ENCODE results near the gene DRAM1. TPM values are rescaled to one million over a fixed set of nuclear protein-coding genes. Genes with fewer than 3 reads are reported as not detected.

Gene DRAM1
- total and polyA plus RNA-seq, 10 of the 15 experiments (the other 5 are each of a cell fraction or from before 2014, with no cell fraction given): 22.4 to 91.5 (median 41.4) TPM

DNA sequence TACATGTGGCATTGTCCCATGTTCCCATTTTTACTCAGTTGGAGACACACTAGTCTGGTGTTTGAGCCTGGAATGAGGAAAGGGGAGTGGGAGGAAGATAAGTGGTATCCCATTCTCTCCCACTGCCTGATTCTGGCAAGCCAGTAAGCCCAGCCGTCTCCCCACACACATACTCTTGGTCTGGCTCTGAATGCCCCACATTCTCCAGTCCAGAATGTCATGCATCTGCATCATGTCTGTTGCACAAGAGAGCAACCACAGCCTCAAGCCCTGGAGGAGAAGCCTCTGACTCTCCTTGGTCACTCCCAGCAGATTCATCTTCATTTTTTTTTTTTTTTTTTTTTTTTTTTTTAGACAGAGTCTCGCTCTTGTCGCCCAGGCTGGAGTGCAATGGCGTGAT, 48.0 kb downstream of the DRAM1 start:
- WGBS (ENCODE audit: insufficient coverage, insufficient replicate concordance, low lambda C conversion rate, missing lambda C conversion rate): 100% methylated on average over 1 of the region's 4 CpGs
- Histone ChIP-seq H3K4me2 (ENCODE audit: control insufficient read depth, insufficient read depth) (no peak overlapping the region), H4K20me1 (ENCODE audit: control insufficient read depth, insufficient read depth) (no peaks in the 10 kb centered on the region), H3K9me3 (replicated peaks; ENCODE audit: control insufficient read depth, insufficient read depth, low read length) (peaks cover 23% of the 10 kb centered on the region; the same call in 2 of the 3 replicates), H3K4me1 (ENCODE audit: control insufficient read depth, insufficient read depth, low read length) (peaks cover 30% of the 10 kb centered on the region), H3K79me2 (ENCODE audit: control insufficient read depth, insufficient read depth, low read length) (peaks cover 6% of the 10 kb centered on the region), H3K27me3 (replicated peaks in 1 of 2; ENCODE audit: control insufficient read depth in 2 of 2, insufficient read depth in 2 of 2, low read length in 1 of 2) (no peaks in the 10 kb centered on the region), H3K27ac (ENCODE audit: control insufficient read depth, insufficient read depth) (no peak overlapping the region), H3K36me3 (ENCODE audit: control insufficient read depth in 2 of 2, insufficient read depth in 2 of 2, low read length in 1 of 2) (peaks cover 0 to 12% of the 10 kb centered on the region in 2 experiments; a peak in 2 of 4 replicates), H2AFZ (ENCODE audit: control insufficient read depth, low read depth, low read length) (no peak overlapping the region), H3K9ac (ENCODE audit: control insufficient read depth, insufficient read depth, low read length) (no peak overlapping the region), H3K4me3 (no peak overlapping the region)
- CTCF ChIA-PET: no interaction called here
- in situ Hi-C loops (cut with MboI) (loop anchor here (25.0 kb wide), 1 partner anchor 1612 kb away; no protein-coding TSS in a partner anchor), intact Hi-C loops (cut with micrococcal nuclease; ENCODE audit: unreplicated experiment) (loop anchor here (5.0 kb wide), 1 partner anchor 802 kb away; no protein-coding TSS in a partner anchor)
- TF ChIP-seq MTA3 (IDR thresholded peaks at IDR 0.05; ENCODE audit: borderline replicate concordance, low read length) (peak; percentile 5; the same call in 1 of the 2 replicates), EGR1 (IDR thresholded peaks at IDR 0.05; ENCODE audit: borderline replicate concordance in 1 of 2, low read depth in 2 of 2, low read length in 2 of 2) (no peak), RUNX3 (IDR thresholded peaks at IDR 0.05; ENCODE audit: low read length) (0 out of 2 replicates have a peak, but pooled peaks have one; percentile 11)
- POLR2A ChIA-PET: no interaction called here
- RAD21 ChIA-PET (ENCODE audit: unreplicated experiment): no interaction called here
- BruUV-seq (replicated peaks): no TSS peak
- no peak for DNase-seq (ENCODE audit: low read depth, low spot score)
- SMC1A ChIA-PET (ENCODE audit: uncharacterized antibody, unreplicated experiment): no interaction called here
- no peak for ATAC-seq
- no peak for FAIRE-seq

- 75% methylated on average over 6 of the region's 6 CpGs for WGBS (ENCODE audit: insufficient coverage, insufficient replicate concordance, low lambda C conversion rate, missing lambda C conversion rate)
- TF ChIP-seq ASH2L (IDR thresholded peaks at IDR 0.05; ENCODE audit: borderline replicate concordance, low read depth): no peak
- TF ChIP-seq RUNX3 (IDR thresholded peaks at IDR 0.05; ENCODE audit: low read length): peak; percentile 35; the same call in 1 of the 2 replicates
- ChIA-PET POLR2A (no interaction called here), SMC1A (ENCODE audit: uncharacterized antibody, unreplicated experiment) (interaction anchor here (0.6 kb wide), 1 partner anchor 819 kb away, joined by 4 read pairs; no protein-coding TSS in a partner anchor), CTCF (interaction anchor here (0.8 kb wide), 1 partner anchor 168 kb away, joined by 3 read pairs; no protein-coding TSS in a partner anchor), RAD21 (ENCODE audit: unreplicated experiment) (no interaction called here)
- H3K4me1 ChIP-seq (ENCODE audit: control insufficient read depth, insufficient read depth, low read length): peaks cover 31% of the 10 kb centered on the region
- H3K27me3 ChIP-seq (replicated peaks in 1 of 2; ENCODE audit: control insufficient read depth in 2 of 2, insufficient read depth in 2 of 2, low read length in 1 of 2): no peaks in the 10 kb centered on the region
- H3K36me3 ChIP-seq (ENCODE audit: control insufficient read depth in 2 of 2, insufficient read depth in 2 of 2, low read length in 1 of 2): peaks cover 0 to 11% of the 10 kb centered on the region in 2 experiments; a peak in 2 of 4 replicates
- H3K27ac ChIP-seq (ENCODE audit: control insufficient read depth, insufficient read depth): no peak overlapping the region
- peaks cover 23% of the 10 kb centered on the region; the same call in 2 of the 3 replicates for H3K9me3 ChIP-seq (replicated peaks; ENCODE audit: control insufficient read depth, insufficient read depth, low read length)
- no TSS peak for BruUV-seq (replicated peaks)
- intact Hi-C loops (cut with micrococcal nuclease; ENCODE audit: unreplicated experiment): loop anchor here (5.0 kb wide), 1 partner anchor 801 kb away; no protein-coding TSS in a partner anchor
- DNase-seq (ENCODE audit: low read depth, low spot score): no peak
- FAIRE-seq: no peak
- no peak overlapping the region for H3K9ac ChIP-seq (ENCODE audit: control insufficient read depth, insufficient read depth, low read length)
- H2AFZ ChIP-seq (ENCODE audit: control insufficient read depth, low read depth, low read length): no peak overlapping the region
- in situ Hi-C loops (cut with MboI): loop anchor here (25.0 kb wide), 1 partner anchor 1611 kb away; no protein-coding TSS in a partner anchor
- H3K79me2 ChIP-seq (ENCODE audit: control insufficient read depth, insufficient read depth, low read length): peaks cover 12% of the 10 kb centered on the region
- no peak for ATAC-seq
- no peak overlapping the region for H3K4me2 ChIP-seq (ENCODE audit: control insufficient read depth, insufficient read depth)
- no peak overlapping the region for H3K4me3 ChIP-seq
- no peaks in the 10 kb centered on the region for H4K20me1 ChIP-seq (ENCODE audit: control insufficient read depth, insufficient read depth)
These were observed 48.6 kb downstream of the DRAM1 start for GRCh38 chr12:101925935-101926334.
